ENCODE measurements around the gene BTD.

DNA sequence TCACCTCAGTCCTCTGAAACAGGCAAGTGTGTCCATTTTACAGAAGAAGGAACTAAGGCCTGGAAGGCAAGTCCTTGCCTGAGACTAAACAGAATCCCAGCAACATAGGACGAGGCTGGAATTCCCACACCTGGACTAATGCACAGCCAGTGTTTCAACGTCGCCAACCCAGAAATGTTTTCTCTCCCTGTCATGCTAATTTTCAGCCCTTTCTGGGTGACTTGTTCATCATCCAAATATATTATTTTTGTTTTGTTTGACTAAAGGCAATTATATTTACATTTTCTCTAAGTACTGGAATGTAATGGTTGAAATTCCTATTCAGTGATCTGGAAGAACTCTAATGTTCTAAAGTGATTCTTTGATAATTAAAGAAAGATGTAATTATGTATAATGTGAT, 51.8 kb downstream of the BTD start:
- TF ChIP-seq POLR2AphosphoS5 (IDR thresholded peaks at IDR 0.05), result no peak
- no peak for TF ChIP-seq POLR2A (IDR thresholded peaks at IDR 0.05)
- TF ChIP-seq, protein P1, sequence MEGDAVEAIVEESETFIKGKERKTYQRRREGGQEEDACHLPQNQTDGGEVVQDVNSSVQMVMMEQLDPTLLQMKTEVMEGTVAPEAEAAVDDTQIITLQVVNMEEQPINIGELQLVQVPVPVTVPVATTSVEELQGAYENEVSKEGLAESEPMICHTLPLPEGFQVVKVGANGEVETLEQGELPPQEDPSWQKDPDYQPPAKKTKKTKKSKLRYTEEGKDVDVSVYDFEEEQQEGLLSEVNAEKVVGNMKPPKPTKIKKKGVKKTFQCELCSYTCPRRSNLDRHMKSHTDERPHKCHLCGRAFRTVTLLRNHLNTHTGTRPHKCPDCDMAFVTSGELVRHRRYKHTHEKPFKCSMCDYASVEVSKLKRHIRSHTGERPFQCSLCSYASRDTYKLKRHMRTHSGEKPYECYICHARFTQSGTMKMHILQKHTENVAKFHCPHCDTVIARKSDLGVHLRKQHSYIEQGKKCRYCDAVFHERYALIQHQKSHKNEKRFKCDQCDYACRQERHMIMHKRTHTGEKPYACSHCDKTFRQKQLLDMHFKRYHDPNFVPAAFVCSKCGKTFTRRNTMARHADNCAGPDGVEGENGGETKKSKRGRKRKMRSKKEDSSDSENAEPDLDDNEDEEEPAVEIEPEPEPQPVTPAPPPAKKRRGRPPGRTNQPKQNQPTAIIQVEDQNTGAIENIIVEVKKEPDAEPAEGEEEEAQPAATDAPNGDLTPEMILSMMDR (IDR thresholded peaks at IDR 0.05), result no peak
- TF ChIP-seq EP300 (IDR thresholded peaks at IDR 0.05), result no peak
